ENCODE measurements around the gene RNF166.

The RNF166 gene

DNA sequence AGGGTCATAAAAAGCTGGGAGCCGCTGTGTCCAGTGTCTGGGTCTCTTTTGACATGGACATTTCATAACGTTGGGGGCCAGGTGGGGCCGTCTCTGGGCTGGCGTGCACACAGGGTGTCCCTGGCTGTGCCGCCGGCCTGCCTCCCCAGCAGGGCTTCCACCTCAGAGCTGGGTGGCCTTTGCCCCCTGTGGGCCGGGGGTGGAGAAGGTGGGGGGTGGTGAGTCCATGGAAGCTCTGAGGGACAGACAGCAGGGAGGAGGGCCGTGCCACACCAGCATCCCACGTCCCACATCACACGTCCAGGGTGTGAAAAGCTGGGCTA lies 19.0 kb downstream of the RNF166 start:
- Mint-ChIP-seq H3K4me1 (peaks cover 42% of the 10 kb centered on the region), H3K4me3 (peak overlapping the region; percentile 69)
- no peak for ATAC-seq

DNA sequence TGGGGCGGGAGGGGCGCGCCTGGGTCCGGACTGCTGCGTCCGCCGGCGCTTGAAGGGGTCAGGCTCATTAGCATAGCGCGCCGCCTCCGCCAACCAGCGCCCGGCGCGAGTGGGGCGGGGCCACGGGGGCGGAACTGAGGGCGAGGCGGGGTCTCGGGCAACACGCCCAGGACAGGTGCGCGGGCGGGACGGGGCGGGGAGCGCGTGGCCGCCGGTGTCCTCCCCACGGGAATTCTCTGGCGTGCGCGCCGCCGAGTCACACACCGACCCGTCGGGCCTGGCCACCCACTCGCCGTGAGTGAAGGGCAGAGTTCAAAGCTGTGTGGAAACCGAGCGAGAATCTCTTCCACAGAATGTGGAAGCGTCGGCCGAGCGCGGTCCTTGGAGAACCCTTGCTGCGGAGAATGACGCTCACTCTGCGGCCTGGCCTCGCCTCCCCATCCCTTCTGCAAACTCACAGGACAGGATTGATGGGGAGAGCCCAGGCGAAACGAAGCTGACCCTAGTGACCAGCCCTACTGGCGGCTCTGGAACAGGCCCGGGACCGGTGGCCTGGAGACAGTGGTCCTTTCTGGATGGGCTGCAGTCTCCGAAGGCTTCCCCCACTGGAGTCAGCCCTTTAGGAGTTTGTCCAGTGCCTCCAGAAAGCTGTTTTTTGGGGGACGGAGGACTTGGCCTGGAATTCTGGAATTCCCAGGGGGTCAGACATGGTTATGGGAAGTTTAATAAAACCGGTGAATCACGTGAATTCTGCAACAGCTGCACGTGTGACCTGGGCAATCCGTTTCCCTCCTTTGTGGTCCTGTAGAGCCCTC lies 19.6 kb downstream of the RNF166 start, which contains the start of gene SNAI3:
SNAI3 (minus strand) TSS at position 69 of the 815 bp plus-strand sequence. CDS start 101 bp downstream, outside the sequence.
- DNase-seq (ENCODE audit: low spot score in 2 of 2) (peak; percentile 85 to 91), ATAC-seq (peak; percentile 83)
- H3K4me1 Mint-ChIP-seq = peaks cover 42% of the 10 kb centered on the region
- H3K27ac Mint-ChIP-seq = no peak within 1 kb of the TSS
- no peaks in the 10 kb centered on the region for H3K9me3 Mint-ChIP-seq
- H3K4me3 Mint-ChIP-seq = peak within 1 kb of the TSS; percentile 69
- no peaks in the 10 kb centered on the region for H3K36me3 Mint-ChIP-seq

More for the DNA sequence above, 19.0 kb downstream of the RNF166 start:
- DNase-seq (ENCODE audit: low spot score in 2 of 2) = no peak
- Mint-ChIP-seq H3K9me3 (no peaks in the 10 kb centered on the region), H3K36me3 (no peaks in the 10 kb centered on the region), H3K27ac (no peak overlapping the region)

DNA sequence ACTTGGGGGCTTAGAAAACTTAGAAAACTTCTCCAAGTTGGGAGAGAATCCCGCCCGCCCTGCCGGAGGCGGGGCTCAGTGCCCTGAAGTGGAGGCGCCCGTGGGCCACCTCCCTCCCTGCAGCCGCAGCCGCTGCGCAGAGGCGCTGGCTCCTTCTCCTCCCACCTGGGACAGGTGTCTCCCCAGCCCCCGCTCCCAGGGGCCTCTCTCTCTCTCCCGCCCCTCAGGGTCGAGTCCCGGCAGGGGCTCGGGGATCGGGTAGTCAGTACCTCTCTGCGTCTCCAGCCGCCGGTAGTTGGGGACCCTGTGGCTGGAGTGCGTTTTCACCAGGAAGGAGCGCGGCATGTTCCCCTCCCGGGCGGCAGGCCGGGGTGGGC lies 20.2 kb downstream of the RNF166 start:
- H3K27ac Mint-ChIP-seq = no peak overlapping the region
- no peaks in the 10 kb centered on the region for H3K36me3 Mint-ChIP-seq
- ATAC-seq (peak; percentile 49), DNase-seq (ENCODE audit: low spot score in 2 of 2) (no peak)
- peak overlapping the region; percentile 69 for H3K4me3 Mint-ChIP-seq
- H3K4me1 Mint-ChIP-seq = peaks cover 45% of the 10 kb centered on the region
- no peaks in the 10 kb centered on the region for H3K9me3 Mint-ChIP-seq

DNA sequence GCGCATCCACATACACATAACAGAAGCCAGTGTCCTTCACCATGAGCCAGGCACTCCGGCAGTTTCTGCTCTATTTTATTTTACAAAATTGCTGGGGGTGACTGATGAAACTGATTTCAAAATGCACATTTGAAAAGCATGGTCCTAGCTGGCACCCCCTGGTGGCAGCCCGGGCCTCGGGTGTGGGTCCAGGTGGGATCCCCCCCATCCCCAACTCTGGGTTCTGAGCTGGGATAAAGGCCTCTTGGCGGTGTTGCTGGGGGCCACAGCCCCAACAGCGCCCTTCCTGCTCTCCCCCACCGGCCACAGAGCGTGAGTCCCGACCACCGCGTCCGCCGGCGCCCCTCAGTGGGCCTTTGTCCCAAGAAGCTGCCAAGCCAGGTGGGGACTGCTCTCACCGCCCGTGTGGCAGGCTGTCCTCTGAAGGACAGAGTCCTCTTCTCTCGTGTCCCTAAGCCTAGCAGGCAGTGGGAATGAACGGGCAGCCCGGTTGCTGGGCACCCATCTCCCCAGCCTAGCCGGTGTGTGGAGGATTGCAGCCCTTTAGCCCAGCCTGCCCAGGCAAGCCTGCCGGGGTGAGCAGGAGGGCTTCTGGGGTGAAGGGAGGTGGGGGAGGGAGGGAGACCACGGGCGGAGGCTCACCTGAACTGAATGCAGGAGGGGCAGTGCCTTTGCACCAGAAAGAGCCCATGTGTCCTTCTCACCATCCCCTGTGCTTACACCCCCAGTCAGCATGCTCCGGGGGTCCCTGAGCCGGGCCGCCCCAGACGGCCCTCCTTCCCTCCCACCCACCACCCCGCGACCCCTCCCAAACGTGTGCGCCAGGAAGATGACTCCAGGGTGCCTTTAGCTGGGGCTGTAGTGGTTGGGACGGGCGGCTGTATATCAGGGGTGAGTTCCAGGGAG lies 20.8 kb downstream of the RNF166 start:
- Mint-ChIP-seq H3K27ac (no peak overlapping the region), H3K4me1 (peaks cover 42% of the 10 kb centered on the region), H3K36me3 (peaks cover 6% of the 10 kb centered on the region)

DNA sequence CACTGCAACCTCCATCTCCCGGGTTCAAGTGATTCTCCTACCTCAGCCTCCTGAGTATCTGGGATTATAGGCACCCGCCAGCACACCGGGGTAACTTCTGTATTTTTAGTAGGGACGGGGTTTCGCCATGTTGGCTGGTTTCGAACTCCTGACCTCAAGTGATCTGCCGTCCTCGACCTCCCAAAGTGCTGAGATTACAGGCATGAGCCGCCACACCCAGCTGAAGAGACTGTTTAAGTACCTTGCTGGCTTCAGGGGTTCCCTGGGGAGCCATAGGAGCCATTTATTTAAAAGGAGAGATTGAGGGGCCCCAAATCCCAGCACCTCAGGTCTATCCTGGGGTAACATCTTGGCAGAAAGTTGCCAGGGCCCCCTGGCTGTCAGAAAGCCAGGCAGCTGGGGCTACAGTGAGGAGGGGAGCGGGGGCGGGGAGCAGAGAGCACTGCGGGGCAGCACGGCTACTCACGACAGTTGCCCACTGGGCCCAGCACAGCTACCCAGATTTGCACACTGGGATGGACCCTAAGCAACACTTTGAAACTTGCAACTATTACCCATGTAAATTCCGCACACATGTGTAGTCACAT lies 21.5 kb downstream of the RNF166 start:
- ATAC-seq (no peak), DNase-seq (ENCODE audit: low spot score in 2 of 2) (no peak)
- Mint-ChIP-seq H3K36me3 (peaks cover 14% of the 10 kb centered on the region), H3K27ac (no peak overlapping the region), H3K4me3 (peak overlapping the region; percentile 69), H3K4me1 (peaks cover 40% of the 10 kb centered on the region), H3K9me3 (no peaks in the 10 kb centered on the region)

More for the DNA sequence above, 20.8 kb downstream of the RNF166 start:
- peak; percentile 33 for ATAC-seq
- Mint-ChIP-seq H3K4me3 (peak overlapping the region; percentile 69), H3K9me3 (no peaks in the 10 kb centered on the region)
- DNase-seq (ENCODE audit: low spot score in 2 of 2) = peak in 1 of 2 donors; percentile 73

DNA sequence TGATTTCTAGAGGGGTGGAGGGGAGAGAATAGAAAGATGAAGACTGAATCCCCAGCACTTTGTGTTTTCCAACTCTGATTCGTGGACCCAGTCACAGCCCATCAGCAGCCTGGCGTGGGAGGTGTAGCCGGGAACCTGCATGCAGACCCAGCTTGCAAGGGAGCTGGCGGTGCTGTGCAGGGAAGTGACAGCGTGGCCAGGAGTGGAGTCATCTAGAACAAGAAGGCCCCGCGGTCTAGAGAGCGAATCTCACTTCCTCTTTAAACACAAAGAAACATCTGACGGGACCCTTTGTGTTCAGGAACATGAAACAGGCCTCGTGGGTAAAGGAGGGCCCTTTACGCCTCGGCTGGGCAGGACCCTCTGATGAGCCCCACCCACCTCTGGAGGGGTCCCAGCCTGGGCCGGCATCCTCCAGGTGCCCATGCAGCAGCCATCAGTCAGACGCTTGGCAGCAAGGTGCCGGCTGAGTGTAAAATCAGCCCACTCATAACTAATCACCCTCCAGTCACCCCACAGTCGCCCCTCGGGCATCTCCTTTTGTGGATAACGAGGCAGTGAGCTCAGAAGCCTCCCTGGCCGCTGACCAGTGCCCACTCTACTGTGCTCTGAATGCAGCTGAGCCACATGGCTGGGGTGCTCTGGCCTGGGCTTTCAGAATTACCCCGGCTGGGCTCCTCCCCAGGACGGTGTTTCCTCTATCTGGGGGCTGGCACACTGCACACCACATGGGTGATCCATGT lies 24.3 kb downstream of the RNF166 start:
- Mint-ChIP-seq H3K4me1 (peaks cover 40% of the 10 kb centered on the region), H3K9me3 (no peaks in the 10 kb centered on the region), H3K36me3 (peaks cover 33% of the 10 kb centered on the region), H3K4me3 (peak overlapping the region; percentile 69), H3K27ac (peak overlapping the region; percentile 94)
- DNase-seq (ENCODE audit: low spot score in 2 of 2) (peak in 1 of 2 donors; percentile 74), ATAC-seq (peak; percentile 83)

DNA sequence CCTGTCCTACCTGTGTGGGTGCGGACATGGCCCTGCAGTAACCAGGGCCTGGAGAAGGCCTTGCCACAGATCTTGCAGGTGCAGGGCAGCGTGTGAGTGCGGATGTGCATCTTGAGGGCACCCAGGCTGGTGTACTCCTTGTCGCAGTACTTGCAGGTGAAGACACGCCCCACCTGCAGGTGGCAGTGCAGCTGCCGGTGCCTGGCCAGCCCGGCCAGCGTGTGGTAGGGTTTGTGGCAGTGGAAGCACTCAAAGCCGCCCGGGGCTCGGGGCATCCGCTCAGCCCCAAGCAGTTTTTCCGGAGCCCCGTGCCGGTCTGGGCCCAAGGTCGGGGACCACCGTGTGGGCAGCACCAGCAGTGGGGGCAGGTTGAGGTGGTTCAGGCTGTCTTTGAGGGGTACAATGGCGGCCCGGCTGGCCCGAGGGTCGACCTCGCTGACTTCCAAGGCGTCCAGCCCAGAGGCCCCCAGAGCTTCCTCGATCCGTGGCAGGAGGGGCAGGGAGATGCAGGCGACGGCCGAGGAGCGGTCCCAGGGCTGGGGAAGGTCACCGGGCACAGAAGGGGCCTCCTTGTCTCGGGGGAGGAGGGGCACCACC lies 25.0 kb downstream of the RNF166 start:
- Mint-ChIP-seq H3K4me1 (peaks cover 40% of the 10 kb centered on the region), H3K9me3 (no peaks in the 10 kb centered on the region), H3K27ac (peak overlapping the region; percentile 94), H3K4me3 (peak overlapping the region; percentile 69), H3K36me3 (peaks cover 33% of the 10 kb centered on the region)
- DNase-seq (ENCODE audit: low spot score in 2 of 2) = no peak
- no peak for ATAC-seq

DNA sequence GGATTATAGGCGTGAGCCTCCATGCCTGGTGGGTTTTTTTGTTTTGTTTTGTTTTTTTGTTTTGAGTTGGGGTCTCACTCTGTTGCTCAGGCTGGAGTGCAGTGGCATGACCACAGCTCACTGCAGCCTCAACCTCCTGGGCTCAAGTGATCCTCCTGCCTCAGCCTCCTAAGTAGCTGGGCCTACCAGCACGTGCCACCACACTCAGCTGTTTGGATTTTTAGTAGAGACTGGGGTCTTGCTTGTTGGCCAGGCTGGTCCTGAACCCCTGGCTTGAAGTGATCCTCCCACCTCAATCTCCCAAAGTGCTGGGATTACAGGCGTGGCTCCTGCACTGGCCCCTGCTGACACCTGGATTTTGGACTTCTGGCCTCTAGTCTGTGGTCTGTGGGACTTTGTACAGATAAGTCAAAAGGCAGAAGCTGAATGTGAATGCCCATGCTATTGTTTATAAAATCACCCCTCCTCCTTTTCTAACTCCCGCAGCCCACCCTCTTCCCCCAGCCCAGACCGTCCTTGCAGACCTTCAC lies 25.6 kb downstream of the RNF166 start:
- ATAC-seq (no peak), DNase-seq (ENCODE audit: low spot score in 2 of 2) (no peak)
- Mint-ChIP-seq H3K4me3 (peak overlapping the region; percentile 69), H3K4me1 (peaks cover 40% of the 10 kb centered on the region), H3K9me3 (no peaks in the 10 kb centered on the region), H3K36me3 (peaks cover 33% of the 10 kb centered on the region), H3K27ac (peak overlapping the region; percentile 94)

DNA sequence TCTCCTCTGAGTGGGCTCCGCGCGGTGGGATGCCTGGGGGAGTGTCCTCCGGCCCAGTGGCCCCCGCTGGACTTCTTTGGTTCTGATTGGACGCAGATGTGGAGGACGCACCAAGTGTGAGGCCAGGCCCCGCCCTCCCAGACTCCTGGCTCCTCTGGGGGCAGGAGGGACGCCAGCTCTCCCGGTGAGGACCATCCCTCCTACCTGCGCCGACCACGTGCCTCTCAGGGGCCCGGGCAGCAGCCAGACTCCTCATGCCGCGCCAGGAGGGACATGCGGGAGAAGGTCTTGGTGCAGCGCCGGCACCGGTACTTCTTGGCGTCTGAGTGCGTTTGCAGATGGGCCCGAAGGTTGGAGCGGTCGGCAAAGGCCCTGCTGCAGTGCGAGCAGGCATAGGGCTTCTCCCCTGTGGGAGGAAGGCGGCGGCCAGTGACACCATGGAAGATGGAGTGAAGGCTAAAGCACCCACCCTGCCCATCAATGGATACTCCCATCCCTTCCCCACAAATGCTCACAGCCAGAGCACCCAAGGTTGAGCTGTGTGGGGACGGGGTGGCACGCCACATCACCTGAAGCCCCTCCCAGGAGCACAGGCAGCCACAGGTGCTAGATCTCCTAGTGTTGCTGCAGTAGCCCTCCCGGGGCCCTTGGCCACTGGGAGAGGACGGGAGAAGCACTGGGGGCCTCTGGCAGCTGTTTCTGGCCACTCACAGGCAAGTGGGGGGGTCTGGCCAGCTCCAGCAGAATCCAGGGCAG lies 27.8 kb downstream of the RNF166 start:
- ATAC-seq = no peak
- H3K36me3 Mint-ChIP-seq = peaks cover 33% of the 10 kb centered on the region
- peaks cover 21% of the 10 kb centered on the region for H3K4me1 Mint-ChIP-seq
- no peak overlapping the region for H3K27ac Mint-ChIP-seq
- DNase-seq (ENCODE audit: low spot score in 2 of 2) = no peak
- H3K4me3 Mint-ChIP-seq = no peak overlapping the region
- no peaks in the 10 kb centered on the region for H3K9me3 Mint-ChIP-seq

DNA sequence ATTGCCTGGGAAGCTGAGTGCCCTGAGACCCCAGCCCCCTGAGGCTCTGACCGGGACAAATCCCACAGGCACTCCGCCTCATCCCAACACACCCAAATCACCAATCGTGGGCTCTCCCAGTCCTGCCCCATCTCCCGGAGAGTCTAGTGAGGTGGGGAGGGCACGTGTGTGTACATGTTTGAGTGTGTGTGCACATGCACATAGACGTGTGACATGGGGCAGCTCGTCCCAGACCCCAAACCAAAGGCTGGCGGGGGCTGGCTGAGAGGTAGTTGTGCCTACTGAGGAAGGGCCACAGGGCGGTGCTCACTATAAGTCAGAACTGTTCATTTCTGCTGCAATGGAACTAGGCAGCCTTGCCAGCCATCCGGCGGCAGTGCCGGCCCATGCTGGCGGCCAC lies 28.5 kb downstream of the RNF166 start:
- ATAC-seq = no peak
- Mint-ChIP-seq H3K27ac (no peak overlapping the region), H3K4me1 (peaks cover 21% of the 10 kb centered on the region), H3K9me3 (no peaks in the 10 kb centered on the region), H3K4me3 (no peak overlapping the region), H3K36me3 (peaks cover 33% of the 10 kb centered on the region)
- no peak for DNase-seq (ENCODE audit: low spot score in 2 of 2)

DNA sequence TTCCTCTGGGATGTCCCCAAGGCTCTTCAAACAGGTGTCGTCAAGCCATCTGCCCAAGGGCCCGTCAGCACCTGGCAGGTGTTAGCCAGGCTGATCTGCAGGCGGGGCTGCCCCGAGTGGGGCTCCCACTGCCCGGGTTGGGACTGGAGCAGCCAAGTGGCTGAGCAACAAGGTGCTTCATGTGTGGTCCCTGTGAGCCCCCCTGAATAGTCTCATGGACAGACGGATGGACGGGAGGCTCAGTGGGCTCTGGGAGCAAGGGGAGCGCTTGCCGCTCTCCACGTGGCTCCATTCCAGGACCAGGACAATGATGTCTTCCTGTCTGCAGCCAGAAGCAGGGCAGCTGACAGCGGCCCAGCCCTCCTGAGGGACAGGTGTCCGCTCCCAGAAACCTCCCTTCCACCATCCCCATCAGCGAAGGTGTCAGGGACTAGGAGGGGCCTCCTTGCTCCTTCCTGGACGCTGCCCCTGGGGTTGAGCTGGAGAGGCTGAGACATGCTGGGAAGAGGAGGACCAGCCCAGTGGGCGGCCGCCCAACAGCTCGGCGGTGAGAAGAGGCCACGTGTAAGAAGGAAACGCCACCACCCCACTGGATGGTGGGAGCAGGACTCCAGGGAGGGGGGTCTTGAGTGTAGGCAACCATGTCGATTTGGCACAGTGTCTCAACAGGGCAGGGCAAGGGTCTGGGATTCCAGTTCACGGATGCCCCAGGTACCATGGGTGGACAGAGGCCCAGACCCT lies 29.5 kb downstream of the RNF166 start:
- Mint-ChIP-seq H3K4me1 (peaks cover 10% of the 10 kb centered on the region), H3K4me3 (no peak overlapping the region), H3K9me3 (no peaks in the 10 kb centered on the region), H3K27ac (no peak overlapping the region), H3K36me3 (peaks cover 33% of the 10 kb centered on the region)
- no peak for DNase-seq (ENCODE audit: low spot score in 2 of 2)
- ATAC-seq = no peak

DNA sequence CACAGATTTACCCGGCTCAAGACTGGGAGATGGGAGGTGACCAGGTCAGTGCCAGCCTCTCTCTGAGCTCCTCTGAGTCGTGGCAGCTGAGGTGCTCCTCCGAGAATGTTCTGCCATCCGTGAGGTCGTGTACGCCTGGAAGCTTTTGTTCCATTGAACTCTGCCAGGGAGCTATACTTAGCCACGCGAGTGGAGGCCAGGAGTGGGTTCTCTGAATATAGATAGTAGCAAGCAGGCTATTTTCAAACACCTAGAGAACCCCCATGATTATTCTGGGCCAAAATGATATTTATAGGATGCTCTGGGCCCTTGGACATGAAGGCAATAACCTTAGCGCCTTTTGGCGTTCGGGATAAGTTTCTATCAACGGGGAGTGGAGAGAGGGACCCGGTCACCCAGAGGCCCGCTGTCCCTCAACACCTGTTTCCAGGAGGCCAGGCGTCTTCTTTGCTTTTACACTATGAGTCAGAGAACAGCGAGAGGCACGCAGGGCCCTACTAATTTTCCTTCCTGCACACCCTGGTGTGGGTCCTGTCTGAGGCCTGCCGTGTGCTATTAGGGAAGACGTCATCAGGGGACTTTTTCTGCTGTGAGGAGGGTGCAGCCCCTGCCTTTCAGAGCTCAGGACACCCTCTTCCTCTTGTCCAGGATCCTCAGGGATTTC lies 32.4 kb downstream of the RNF166 start:
- no peaks in the 10 kb centered on the region for H3K9me3 Mint-ChIP-seq
- DNase-seq (ENCODE audit: low spot score in 2 of 2) = no peak
- peak; percentile 36 for ATAC-seq
- H3K36me3 Mint-ChIP-seq = peaks cover 20% of the 10 kb centered on the region
- H3K4me1 Mint-ChIP-seq = no peaks in the 10 kb centered on the region
- H3K4me3 Mint-ChIP-seq = no peak overlapping the region
- H3K27ac Mint-ChIP-seq = peak overlapping the region; percentile 56

DNA sequence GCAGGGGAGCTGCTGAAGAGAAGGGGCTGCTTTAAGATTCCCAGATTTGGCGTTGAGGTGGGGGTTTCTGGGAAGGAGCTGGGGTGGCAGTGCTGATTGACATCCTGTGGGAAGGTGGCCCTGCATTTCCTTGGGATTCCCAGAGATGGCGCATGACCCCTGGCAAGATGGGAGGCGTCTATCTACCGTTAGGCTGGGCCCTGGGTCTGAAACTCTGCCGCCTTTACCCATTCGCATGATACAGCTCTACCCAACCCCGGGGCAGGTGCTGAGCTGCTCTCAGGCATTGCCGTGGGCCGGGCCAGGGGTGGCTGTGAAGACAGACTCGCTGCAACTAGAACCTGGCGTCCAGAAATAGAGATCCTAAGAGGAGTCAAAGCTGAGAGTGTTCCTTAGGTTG lies 33.4 kb downstream of the RNF166 start:
- ATAC-seq = no peak
- H3K4me1 Mint-ChIP-seq = no peaks in the 10 kb centered on the region
- H3K27ac Mint-ChIP-seq = no peak overlapping the region
- no peak for DNase-seq (ENCODE audit: low spot score in 2 of 2)
- H3K4me3 Mint-ChIP-seq = no peak overlapping the region
- H3K36me3 Mint-ChIP-seq = peaks cover 15% of the 10 kb centered on the region
- no peaks in the 10 kb centered on the region for H3K9me3 Mint-ChIP-seq

Measured in stimulated activated effector memory CD8-positive, alpha-beta T cell treated with anti-CD3 and anti-CD28 coated beads, Interleukin-12 subunit alpha, Interleukin-12 subunit beta, amount 100 ng/mL, for 72 hours (primary cell).